Measurements from ENCODE around the gene G0S2.

GRCh38 chr1:209707308-209707707 is 32.1 kb downstream of the G0S2 start:
- no peak for TF ChIP-seq REST (IDR thresholded peaks at IDR 0.05)
- TF ChIP-seq CEBPB (IDR thresholded peaks at IDR 0.05): no peak
- no peak for TF ChIP-seq CTCF (IDR thresholded peaks at IDR 0.05)
- TF ChIP-seq CBX8 (IDR thresholded peaks at IDR 0.05): no peak
- no peak for TF ChIP-seq CHD2 (IDR thresholded peaks at IDR 0.05; ENCODE audit: low read length, partially characterized antibody)
- no peak for TF ChIP-seq FOSL2 (IDR thresholded peaks at IDR 0.05)
- TF ChIP-seq FOSL2 (CRISPR knock-in tag; IDR thresholded peaks at IDR 0.05): no peak
- no peak for TF ChIP-seq MAX (IDR thresholded peaks at IDR 0.05)
- TF ChIP-seq ELK1 (IDR thresholded peaks at IDR 0.05; ENCODE audit: low read depth, low read length): no peak
- no peak for TF ChIP-seq JUN (IDR thresholded peaks at IDR 0.05)
- TF ChIP-seq, protein P1, sequence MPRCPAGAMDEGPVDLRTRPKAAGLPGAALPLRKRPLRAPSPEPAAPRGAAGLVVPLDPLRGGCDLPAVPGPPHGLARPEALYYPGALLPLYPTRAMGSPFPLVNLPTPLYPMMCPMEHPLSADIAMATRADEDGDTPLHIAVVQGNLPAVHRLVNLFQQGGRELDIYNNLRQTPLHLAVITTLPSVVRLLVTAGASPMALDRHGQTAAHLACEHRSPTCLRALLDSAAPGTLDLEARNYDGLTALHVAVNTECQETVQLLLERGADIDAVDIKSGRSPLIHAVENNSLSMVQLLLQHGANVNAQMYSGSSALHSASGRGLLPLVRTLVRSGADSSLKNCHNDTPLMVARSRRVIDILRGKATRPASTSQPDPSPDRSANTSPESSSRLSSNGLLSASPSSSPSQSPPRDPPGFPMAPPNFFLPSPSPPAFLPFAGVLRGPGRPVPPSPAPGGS (IDR thresholded peaks at IDR 0.05): no peak
- no peak for TF ChIP-seq EP300 (IDR thresholded peaks at IDR 0.05)
- TF ChIP-seq POLR2AphosphoS2 (conservative IDR thresholded peaks at IDR 0.05; ENCODE audit: low read length): no peak

Data from A549 (cell line).